ENCODE results near the gene THBS4.

Gene THBS4

DNA sequence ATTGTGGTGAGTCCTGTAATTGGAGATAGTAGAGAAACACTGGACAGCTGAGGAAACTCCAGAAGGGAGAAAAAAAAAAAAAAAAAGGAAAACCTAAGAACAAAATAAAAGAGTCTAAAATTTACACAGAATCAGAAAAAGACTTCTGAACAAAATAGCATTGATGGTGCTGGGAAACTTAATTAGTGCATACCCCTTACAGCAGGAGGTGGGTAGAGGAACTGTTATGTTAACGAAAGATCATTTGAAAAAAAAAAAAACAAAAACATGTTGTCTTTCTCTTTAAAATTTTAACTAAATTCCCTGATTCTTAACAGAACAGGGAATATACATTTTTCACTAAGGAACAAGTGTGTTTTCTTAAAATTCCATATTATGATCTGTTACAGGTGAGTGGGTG lies 32.5 kb upstream of the THBS4 start:
- no peak for TF ChIP-seq CTCF (IDR thresholded peaks at IDR 0.05; ENCODE audit: insufficient read depth, low read depth, low read length, missing control alignments)
- no peak for DNase-seq (ENCODE audit: low read depth)
- H3K4me3 ChIP-seq (ENCODE audit: low read depth, low read length) = no peak overlapping the region

- no peak for TF ChIP-seq CTCF (IDR thresholded peaks at IDR 0.05; ENCODE audit: insufficient read depth, low read depth, low read length, missing control alignments)
- no peak overlapping the region for H3K4me3 ChIP-seq (ENCODE audit: low read depth, low read length)
- no peak for DNase-seq (ENCODE audit: low read depth)
These were observed 26.0 kb upstream of the THBS4 start for GRCh38 chr5:80008995-80009765.

- no peak for TF ChIP-seq CTCF (IDR thresholded peaks at IDR 0.05; ENCODE audit: insufficient read depth, low read depth, low read length, missing control alignments)
- H3K4me3 ChIP-seq (ENCODE audit: low read depth, low read length) = no peak overlapping the region
- DNase-seq (ENCODE audit: low read depth) = no peak
These were observed 24.3 kb upstream of the THBS4 start for GRCh38 chr5:80010754-80011392.

GRCh38 chr5:80025069-80025468 lies 10.1 kb upstream of the THBS4 start:
- no peak for TF ChIP-seq CTCF (IDR thresholded peaks at IDR 0.05; ENCODE audit: insufficient read depth, low read depth, low read length, missing control alignments)
- DNase-seq (ENCODE audit: low read depth) = no peak
- H3K4me3 ChIP-seq (ENCODE audit: low read depth, low read length) = no peak overlapping the region

GRCh38 chr5:80026841-80027240 lies 8.3 kb upstream of the THBS4 start:
- no peak for DNase-seq (ENCODE audit: low read depth)

GRCh38 chr5:80031109-80031508 lies 4.0 kb upstream of the THBS4 start:
- DNase-seq (ENCODE audit: low read depth) = no peak
- no peak for TF ChIP-seq CTCF (IDR thresholded peaks at IDR 0.05; ENCODE audit: insufficient read depth, low read depth, low read length, missing control alignments)
- H3K4me3 ChIP-seq (ENCODE audit: low read depth, low read length) = no peak overlapping the region

More at GRCh38 chr5:80026841-80027240, 8.3 kb upstream of the THBS4 start:
- TF ChIP-seq CTCF (IDR thresholded peaks at IDR 0.05; ENCODE audit: insufficient read depth, low read depth, low read length, missing control alignments) = no peak
- H3K4me3 ChIP-seq (ENCODE audit: low read depth, low read length) = no peak overlapping the region

All from GM12865 (cell line).